COR-L47 (cell line): ENCODE measurements around the gene NFE2L1.

Experiments used
- DNase-seq: peaks from one replicate; lab custom pipeline; 2025; lab: John Stamatoyannopoulos, UW

The NFE2L1 gene

GRCh38 chr17:48047113-48047740 lies 932 bp upstream of the NFE2L1 start:
- DNase-seq, result no peak

- DNase-seq, result peak; percentile 54
These were observed 396 bp downstream of the NFE2L1 start for GRCh38 chr17:48048384-48049126.

GRCh38 chr17:48051283-48051682 lies 3.1 kb downstream of the NFE2L1 start:
- DNase-seq, result peak; percentile 16

- DNase-seq, result peak; percentile 57
These were observed 3.7 kb downstream of the NFE2L1 start for GRCh38 chr17:48051706-48052486.

GRCh38 chr17:48052956-48053757 lies 5.0 kb downstream of the NFE2L1 start:
- DNase-seq, result peak; percentile 91

GRCh38 chr17:48053758-48054237 lies 5.6 kb downstream of the NFE2L1 start:
- no peak for DNase-seq

GRCh38 chr17:48054238-48055185 lies 6.4 kb downstream of the NFE2L1 start:
- peak; percentile 97 for DNase-seq

- no peak for DNase-seq
These were observed 7.5 kb downstream of the NFE2L1 start for GRCh38 chr17:48055531-48056245.

- no peak for DNase-seq
These were observed 8.1 kb downstream of the NFE2L1 start for GRCh38 chr17:48056246-48056745.

GRCh38 chr17:48056879-48057278 lies 8.7 kb downstream of the NFE2L1 start:
- no peak for DNase-seq

- DNase-seq, result no peak
These were observed 9.5 kb downstream of the NFE2L1 start for GRCh38 chr17:48057626-48058025.

GRCh38 chr17:48058393-48059124 lies 10.4 kb downstream of the NFE2L1 start:
- DNase-seq, result no peak

- DNase-seq, result no peak
These were observed 11.0 kb downstream of the NFE2L1 start for GRCh38 chr17:48059125-48059668.

- DNase-seq, result no peak
These were observed 12.1 kb downstream of the NFE2L1 start for GRCh38 chr17:48060249-48060648.

- DNase-seq, result no peak
These were observed 14.1 kb downstream of the NFE2L1 start for GRCh38 chr17:48062273-48062672.

GRCh38 chr17:48064638-48065037 lies 16.5 kb downstream of the NFE2L1 start:
- no peak for DNase-seq

GRCh38 chr17:48066192-48066591 lies 18.0 kb downstream of the NFE2L1 start:
- no peak for DNase-seq

GRCh38 chr17:48066656-48067055 lies 18.5 kb downstream of the NFE2L1 start:
- DNase-seq, result no peak

- DNase-seq, result no peak
These were observed 19.1 kb downstream of the NFE2L1 start for GRCh38 chr17:48067245-48067644.
